Epithelial cell of esophagus (primary cell): ENCODE measurements around the gene SEPTIN2.
A peak's percentile ranks its signal among the peaks of the same experiment; 100 is the strongest.
"Not testable (repeated sequence)": the region's sequence is repeated elsewhere in the genome, so short reads cannot be mapped to it uniquely, and the experiment has no call there.

Experiments
- DNase-seq: peaks from one replicate; pipeline ENCODE4 v3.0.0; 2010; ENCODE audit warnings: low read depth
- H3K4me3 ChIP-seq: 2 replicates; pipeline ENCODE4 v1.5.1; 2011; ENCODE audit warnings: mild to moderate bottlenecking, low read length, control low read depth
- CTCF ChIP-seq: IDR thresholded peaks from 2 replicates; pipeline ENCODE4 v1.5.1; 2011; ENCODE audit warnings: low read depth, mild to moderate bottlenecking, low read length, control low read depth, inconsistent platforms; ENCODE audit not compliant: insufficient read depth; ENCODE audit errors: missing control alignments

Gene SEPTIN2

GRCh38 chr2:241372361-241372992 lies 56.8 kb downstream of the SEPTIN2 start:
- TF ChIP-seq CTCF, result no peak
- H3K4me3 ChIP-seq, result no peak overlapping the region
- DNase-seq, result peak; percentile 43

GRCh38 chr2:241373446-241373845 lies 57.7 kb downstream of the SEPTIN2 start:
- TF ChIP-seq CTCF, result no peak
- H3K4me3 ChIP-seq, result no peak overlapping the region
- DNase-seq, result no peak

- H3K4me3 ChIP-seq, result not testable (repeated sequence)
Measured at GRCh38 chr2:241373906-241374305, 58.2 kb downstream of the SEPTIN2 start.

GRCh38 chr2:241375300-241375699 lies 59.6 kb downstream of the SEPTIN2 start:
- no peak overlapping the region for H3K4me3 ChIP-seq
- TF ChIP-seq CTCF, result no peak
- no peak for DNase-seq

More at GRCh38 chr2:241373906-241374305, 58.2 kb downstream of the SEPTIN2 start:
- DNase-seq, result not testable (repeated sequence)

- no peak for TF ChIP-seq CTCF
- H3K4me3 ChIP-seq, result no peak overlapping the region
- DNase-seq, result no peak
Measured at GRCh38 chr2:241376808-241377207, 61.1 kb downstream of the SEPTIN2 start.

- DNase-seq, result no peak
- TF ChIP-seq CTCF, result no peak
- no peak overlapping the region for H3K4me3 ChIP-seq
Measured at GRCh38 chr2:241378816-241379215, 63.1 kb downstream of the SEPTIN2 start.

- no peak overlapping the region for H3K4me3 ChIP-seq
- TF ChIP-seq CTCF, result no peak
- no peak for DNase-seq
Measured at GRCh38 chr2:241379481-241380480, 64.1 kb downstream of the SEPTIN2 start.
